GM21360 (cell line): ENCODE results near the gene MALAT1.

Source experiments
- ATAC-seq: cut with Tn5 transposase; IDR thresholded peaks from one replicate; pipeline ENCODE4 v1.9.1; 2021; ENCODE audit warnings: mild to moderate bottlenecking, moderate library complexity; ENCODE audit not compliant: unreplicated experiment

Gene MALAT1

GRCh38 chr11:65478388-65479183 is 20.3 kb upstream of the MALAT1 start:
- ATAC-seq = no peak

GRCh38 chr11:65479184-65480145 is 19.4 kb upstream of the MALAT1 start:
- no peak for ATAC-seq

DNA sequence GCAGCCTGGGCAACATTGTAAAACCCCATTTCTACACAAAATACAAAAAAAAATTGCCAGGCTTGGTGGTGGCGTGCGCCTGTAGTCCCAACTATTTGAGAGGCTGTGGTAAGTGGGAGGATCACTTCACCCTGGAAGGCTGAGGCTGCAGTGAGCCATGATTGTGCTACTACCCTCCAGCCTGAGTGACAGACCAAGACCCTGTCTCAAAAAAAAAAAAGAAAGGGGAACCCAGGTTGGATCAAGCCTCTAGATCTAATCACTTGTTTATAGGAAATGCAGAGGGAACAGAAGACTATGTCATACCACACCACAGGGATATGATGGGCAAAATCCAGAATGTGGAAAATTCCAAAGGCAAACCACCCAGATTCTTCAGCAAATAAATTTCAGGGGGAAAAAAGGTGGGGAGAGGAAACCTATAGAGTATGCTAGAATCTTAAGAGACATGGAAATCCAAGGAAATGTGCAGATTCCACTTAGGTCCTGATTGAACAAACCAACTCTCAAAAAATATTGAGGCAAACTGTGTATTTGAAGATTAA is 16.5 kb upstream of the MALAT1 start:
- ATAC-seq = no peak

- ATAC-seq = no peak
Measured at GRCh38 chr11:65485920-65486219, 13.0 kb upstream of the MALAT1 start.

GRCh38 chr11:65486570-65487466 is 12.0 kb upstream of the MALAT1 start:
- no peak for ATAC-seq

- no peak for ATAC-seq
Measured at GRCh38 chr11:65487467-65488272, 11.2 kb upstream of the MALAT1 start.

- no peak for ATAC-seq
Measured at GRCh38 chr11:65488273-65489034, 10.4 kb upstream of the MALAT1 start.

GRCh38 chr11:65489035-65489705 is 9.7 kb upstream of the MALAT1 start:
- no peak for ATAC-seq

DNA sequence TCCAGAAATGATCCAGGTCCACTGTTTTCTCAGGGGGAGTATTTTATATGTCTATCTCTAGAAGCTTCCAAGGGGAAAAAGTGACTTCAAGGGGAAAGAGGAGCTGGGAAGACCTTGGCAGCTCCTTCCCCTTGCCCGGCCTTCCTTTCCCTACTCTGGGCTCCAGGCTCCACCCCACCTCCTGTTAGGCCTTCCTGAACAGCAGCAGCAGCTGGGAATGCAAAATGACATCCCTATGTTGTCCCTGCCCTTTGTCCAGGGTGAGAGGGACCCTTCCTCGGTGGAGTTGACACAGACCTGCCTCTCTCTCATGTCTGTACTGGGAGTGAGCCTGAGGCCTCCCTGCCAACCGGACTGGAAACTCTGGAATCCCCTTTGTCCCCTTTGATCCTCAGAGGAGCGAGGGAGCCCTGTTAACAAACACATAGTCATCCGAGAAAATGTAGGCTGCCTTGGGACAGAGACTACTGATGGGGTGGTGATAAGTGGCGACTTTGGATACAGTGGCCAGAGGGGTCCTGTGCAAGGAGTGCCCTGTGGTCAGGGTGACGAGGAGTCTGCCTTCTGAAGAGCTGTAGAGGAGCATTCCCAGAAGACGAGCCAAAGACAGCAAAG is 9.0 kb upstream of the MALAT1 start:
- no peak for ATAC-seq

DNA sequence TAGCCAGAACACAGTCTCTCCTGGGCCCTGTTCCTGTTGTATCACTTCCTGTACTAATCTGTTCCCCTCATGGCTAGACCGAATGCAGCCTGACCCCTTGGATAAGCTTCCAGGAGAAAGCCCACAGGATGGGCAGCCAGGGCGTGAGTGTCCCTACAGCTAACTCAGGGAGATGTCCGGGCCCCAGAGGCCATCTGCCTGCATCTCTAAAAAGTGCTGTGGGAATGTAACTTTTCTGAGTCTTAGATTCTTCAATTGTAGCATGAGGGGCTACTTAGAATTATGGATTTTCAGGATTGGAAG is 7.7 kb upstream of the MALAT1 start:
- no peak for ATAC-seq

DNA sequence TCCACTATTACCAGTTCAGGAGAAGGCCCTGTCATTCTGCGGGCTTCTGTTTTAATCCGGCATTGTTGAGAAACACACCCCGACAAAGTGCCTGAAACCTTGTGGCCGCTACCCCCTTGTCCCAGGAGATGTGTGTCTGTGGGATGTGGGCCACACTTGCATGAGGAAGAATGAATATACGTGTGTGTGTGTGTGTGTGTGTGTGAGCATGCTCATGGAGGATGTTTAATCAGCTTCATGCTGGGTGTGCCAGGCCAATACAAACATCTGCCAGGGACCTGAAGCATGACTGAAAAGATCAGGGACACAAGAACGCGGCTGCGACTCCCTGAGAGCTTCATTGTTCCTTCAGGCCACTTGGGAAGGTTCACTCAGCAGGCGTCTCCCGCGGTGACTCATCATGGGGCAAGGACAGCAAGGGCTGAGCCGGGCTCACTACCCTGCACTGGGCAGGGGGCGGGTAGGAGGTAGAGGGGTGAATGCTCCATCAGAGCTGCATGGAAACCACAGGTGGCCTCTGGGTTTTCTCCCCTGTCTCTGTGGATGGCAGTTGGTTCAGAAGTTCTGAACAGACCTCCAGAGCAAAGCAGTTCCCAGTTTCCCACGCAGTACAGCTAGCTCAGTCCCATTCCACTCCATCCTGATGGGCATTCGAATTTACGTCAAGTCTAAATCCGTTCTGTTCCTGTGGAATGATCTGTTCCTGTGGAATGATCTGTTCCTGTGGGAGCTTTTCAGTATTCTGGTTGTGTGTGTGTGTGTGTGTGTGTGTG is 7.0 kb upstream of the MALAT1 start:
- ATAC-seq = no peak

GRCh38 chr11:65492387-65492636 is 6.5 kb upstream of the MALAT1 start:
- ATAC-seq = no peak

DNA sequence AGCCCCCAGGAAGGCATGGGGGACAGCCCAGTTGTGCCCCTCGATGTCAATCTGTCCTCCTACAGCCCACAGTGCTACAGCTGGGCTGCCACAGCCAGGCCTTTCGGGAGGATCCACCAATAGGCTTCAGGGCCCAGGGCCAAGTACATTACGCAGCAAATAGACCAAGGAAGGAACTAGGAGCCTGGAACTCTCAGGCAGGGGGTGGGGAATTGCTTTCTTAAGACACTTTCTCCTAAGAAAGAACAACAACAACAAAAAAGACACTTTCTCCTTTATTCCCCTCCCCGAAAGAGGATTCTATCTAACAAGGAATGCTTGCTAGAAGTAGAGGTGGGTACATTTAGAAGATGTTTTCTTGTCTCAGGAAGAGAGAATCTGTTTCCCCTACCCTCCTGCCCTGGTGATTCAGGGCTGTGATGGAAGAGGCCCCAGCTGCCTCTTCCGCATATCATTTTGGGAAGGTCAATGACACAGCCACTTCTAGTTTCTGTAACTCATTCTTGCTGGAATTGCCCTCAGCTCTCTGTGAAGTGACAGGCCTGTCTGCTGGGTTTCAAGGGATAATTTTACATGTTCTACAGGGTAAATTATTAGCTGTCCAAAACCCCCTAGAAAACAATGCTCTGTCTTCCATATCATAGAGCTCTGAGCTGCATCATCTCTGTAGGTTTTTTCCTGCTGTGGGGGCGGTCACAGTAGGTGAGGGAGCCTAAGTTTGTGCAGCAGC is 6.0 kb upstream of the MALAT1 start:
- no peak for ATAC-seq

DNA sequence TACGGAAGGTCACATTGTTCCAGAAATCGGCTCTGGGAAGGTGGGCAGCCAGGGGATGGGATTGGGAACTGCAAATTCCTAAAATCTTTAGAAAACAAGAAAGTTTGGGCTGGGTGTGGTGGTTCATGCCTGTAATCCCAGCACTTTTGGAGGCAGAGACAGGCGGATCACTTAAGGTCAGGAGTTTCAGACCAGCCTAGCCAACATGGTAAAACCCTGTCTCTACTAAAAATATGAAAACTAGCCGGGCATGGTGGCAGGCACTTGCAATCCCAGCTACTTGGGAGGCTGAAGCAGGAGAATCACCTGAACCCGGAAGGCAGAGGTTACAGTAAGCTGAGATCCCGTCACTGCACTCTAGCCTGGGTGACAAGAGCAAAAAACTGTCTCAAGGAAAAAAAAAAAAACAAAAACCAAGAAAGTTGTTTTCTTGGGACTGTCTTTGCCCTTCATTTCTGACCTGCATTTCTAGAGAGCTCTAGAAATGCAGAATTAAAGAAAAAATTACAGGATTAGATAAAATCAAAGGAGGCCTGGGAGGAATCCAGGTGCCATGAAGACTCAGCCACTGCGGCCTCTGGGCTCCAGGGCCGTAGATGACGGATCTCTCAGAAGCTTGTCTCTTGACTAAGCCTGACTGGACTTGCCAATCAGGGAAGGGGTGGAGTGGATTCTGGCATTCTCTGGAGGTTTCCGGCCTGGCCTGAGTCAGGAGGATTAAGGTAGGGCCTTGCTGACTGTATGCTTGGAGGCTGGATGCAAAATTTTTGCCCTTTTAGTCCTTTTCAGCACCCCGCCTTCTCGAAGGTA is 5.3 kb upstream of the MALAT1 start:
- no peak for ATAC-seq

DNA sequence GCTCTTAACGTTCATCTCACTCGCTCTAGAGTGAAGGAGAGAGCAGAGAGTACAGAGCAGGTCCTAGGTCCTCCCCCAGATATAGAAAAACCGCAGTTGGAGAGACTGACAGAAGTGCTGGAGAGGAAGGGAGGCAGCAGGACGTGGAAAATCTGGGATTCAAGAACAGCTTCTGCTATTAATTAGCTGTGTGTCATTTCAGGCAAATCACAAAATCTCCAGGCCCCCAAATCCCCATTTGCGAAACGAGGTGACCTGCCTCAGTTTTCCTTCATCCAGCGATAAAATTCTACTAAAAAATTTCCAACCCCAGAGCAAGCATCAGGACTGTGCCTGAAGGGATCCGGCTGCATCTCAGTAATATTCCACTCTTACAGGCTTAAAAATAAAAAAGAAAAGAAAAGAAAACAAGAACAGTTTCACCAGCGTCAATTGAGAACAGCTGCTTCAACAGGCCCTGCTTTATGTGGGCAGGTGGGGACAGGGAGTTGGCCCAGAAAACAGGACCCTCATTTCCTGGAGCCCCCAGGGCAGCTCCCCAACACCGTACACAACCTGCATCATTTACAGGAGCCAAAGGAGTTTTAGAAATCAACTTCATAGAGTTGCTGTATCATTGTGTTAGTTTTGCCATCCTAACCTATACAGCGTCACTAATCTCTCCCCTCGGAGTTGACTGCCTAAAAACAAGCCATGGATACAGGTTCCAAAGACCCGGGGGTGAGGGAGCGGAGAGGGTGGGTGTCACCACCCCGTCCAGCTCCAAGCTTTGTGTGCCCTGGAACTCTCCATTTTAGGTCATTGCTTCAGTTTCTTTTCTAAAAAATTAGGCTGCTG is 2.3 kb upstream of the MALAT1 start:
- ATAC-seq = peak; percentile 2
